M059J (cell line): Measurements from ENCODE around the gene ITGA1. TPM values are rescaled to one million over a fixed set of nuclear protein-coding genes. Genes with fewer than 3 reads are reported as not detected.
"Not testable (repeated sequence)": the region's sequence is repeated elsewhere in the genome, so short reads cannot be mapped to it uniquely, and the experiment has no call there.

Experiments used
- DNase-seq: peaks from one replicate; pipeline ENCODE4 v3.0.0-alpha.2; 2012; ENCODE audit warnings: low read depth
- total RNA-seq: library from RNA; depleted of rRNA; stranded (reverse); fragments of >200 nt; shearing (Covaris generic); gene quantifications from 2 replicates; pipeline ENCODE4 v1.2.3, GENCODE V29; 2014

ITGA1 gene
- total RNA-seq, 1 experiment from 2014 or later = 34.2 TPM

DNA sequence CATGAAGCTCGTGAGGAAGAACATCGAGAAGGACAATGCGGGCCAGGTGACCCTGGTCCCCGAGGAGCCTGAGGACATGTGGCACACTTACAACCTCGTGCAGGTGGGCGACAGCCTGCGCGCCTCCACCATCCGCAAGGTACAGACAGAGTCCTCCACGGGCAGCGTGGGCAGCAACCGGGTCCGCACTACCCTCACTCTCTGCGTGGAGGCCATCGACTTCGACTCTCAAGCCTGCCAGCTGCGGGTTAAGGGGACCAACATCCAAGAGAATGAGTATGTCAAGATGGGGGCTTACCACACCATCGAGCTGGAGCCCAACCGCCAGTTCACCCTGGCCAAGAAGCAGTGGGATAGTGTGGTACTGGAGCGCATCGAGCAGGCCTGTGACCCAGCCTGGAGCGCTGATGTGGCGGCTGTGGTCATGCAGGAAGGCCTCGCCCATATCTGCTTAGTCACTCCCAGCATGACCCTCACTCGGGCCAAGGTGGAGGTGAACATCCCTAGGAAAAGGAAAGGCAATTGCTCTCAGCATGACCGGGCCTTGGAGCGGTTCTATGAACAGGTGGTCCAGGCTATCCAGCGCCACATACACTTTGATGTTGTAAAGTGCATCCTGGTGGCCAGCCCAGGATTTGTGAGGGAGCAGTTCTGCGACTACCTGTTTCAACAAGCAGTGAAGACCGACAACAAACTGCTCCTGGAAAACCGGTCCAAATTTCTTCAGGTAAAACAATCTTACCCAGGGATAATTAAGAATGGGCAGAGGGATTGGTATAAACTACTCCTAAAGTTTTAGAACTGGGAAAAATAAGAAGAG lies 12.9 kb downstream of the ITGA1 start:
- peak; percentile 88 for DNase-seq

DNA sequence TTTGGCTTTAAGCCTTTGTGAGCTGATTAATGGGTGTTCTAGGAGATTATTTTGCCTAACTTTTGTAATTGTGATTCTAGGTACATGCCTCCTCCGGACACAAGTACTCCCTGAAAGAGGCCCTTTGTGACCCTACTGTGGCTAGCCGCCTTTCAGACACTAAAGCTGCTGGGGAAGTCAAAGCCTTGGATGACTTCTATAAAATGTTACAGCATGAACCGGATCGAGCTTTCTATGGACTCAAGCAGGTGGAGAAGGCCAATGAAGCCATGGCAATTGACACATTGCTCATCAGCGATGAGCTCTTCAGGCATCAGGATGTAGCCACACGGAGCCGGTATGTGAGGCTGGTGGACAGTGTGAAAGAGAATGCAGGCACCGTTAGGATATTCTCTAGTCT lies 13.6 kb downstream of the ITGA1 start:
- peak; percentile 45 for DNase-seq

DNA sequence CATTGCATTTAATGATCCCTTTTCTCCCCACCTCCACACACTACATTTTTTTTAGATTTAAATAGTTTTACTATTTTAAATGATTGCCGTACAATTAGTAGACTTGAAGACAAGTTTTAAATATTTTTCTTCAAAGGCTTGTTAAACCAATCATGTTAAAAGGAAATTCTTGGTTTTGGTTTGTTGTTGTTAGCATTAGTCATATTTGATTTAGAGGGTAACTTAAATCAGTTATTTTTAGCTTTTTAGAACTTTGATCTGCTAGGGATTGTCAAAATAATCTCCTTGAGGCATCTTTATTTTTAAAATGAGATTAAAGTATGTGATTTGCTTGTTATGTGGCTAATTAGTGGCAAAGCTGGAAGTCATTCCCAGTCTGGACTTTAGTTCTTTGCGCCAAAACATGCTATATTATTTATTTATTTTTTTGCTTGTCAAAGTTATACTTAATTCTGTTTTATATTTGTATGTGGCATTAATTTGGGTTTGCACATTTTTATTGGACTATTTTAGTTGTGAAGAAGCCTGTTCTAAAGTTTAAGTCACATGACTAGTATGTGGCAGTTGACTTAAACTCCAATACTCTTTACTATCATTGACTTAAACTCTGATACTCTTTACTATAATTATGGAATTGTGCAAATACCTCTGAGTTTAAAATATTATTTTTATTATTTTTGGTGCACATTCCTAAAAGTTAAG lies 14.7 kb downstream of the ITGA1 start:
- peak; percentile 47 for DNase-seq

DNA sequence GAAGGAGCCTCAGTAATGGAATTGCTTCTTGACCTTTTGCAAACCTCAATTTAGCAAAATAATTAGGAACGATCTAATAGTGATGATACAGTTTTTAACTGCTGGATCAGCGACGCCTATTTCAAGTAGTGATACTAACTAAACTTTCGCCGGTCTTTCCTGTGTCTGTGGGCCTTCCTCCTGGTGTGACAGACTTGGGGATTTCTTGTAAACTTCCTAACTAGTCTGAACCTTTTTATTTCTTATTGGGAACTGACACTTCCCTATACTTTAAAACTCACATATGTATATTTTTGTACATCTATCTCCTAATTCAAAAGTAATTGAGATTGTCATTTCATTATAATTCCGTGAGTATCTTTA lies 15.2 kb downstream of the ITGA1 start:
- DNase-seq = no peak

DNA sequence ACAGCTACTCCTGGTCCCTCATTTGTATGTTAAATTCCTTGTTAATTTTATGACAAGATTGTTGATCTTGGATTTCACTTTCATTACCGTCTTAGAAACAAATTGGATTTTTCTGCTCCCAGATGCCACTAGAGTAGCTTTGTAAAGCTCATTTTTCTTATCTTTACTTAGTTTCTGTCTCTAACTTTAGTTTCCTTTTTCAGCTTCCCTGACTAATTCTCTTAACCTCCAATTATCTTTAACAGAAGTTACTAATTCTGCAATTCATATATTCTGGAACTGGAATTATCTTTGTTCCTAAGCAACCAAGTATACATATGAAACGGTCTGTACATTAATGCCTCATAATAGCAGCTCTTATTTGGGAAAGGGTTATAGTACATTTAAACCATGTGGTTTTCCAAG lies 16.7 kb downstream of the ITGA1 start:
- DNase-seq = no peak

DNA sequence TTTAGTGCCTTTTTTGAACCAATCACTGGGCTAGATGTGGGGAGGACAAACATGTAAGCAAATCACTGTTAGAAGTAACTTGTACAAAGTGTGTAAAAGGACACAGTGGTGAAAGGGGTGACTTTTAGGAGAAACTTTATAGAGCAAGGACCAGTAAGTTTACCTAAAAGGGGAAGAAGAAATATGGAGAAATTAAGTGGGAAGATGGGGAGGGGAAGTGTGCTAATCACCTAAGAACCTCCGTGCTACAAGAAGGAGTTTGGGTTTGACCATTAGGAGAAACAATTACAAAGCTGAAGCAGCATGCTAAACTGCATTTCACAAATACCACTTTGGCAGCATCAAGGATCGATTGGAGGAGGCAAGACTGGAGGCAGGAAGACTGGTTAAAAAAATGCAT lies 17.3 kb downstream of the ITGA1 start:
- no peak for DNase-seq

DNA sequence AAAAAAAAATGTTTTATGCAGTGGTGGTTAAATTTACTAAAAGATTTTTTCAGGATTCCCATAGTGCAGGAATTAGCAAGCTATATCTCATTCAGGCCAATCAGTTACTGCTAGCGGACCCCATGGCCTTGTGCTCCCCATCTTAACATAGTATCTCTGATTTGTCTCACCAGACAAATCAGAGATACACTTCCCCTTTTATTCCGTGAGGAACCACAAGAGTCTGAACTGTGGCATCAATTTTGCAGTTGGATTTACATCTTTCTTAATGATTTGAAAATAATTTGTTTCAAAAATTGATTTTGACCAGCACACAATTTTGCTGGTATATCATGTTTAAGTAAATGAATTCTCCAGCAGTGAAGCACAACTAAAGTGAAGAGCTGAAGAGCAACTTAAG lies 17.9 kb downstream of the ITGA1 start:
- DNase-seq = no peak

DNA sequence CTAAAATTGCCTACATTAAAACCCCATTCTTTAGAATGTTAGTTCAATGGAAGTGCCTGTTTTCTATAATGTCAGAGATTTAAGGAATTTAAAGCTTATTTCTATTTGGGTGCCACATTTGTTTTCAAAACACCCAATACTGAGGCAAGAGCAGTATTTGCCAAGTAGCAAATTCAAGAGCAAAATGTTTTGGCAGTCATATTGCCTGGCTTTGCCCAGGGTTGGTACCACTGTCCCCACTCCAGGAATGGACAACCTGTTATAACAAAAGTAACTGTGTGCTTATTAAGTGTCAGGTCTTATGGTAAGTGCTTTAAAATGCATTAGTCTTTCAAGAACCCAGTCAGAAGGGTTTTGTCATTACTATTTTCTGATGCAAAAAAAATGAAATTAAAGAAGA lies 19.3 kb downstream of the ITGA1 start:
- DNase-seq = no peak

DNA sequence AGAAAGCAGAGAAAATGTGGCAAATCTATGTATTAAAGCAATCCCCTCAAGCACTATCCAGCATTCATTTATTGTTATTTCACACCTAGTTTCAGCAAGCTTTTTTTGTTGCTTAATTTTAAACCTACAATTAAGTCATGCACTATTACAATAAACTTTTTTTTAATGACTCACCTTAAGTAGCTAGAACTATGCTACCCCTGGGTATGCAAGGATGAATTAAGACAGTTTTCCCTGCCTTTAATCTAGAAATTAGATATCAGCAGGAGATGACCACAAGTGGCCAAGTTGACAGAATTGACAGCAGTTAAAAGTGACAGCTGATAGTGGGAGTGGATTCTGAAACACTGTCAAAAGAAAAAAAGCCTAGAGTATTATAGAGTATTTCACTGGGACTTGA lies 20.0 kb downstream of the ITGA1 start:
- peak; percentile 24 for DNase-seq

DNA sequence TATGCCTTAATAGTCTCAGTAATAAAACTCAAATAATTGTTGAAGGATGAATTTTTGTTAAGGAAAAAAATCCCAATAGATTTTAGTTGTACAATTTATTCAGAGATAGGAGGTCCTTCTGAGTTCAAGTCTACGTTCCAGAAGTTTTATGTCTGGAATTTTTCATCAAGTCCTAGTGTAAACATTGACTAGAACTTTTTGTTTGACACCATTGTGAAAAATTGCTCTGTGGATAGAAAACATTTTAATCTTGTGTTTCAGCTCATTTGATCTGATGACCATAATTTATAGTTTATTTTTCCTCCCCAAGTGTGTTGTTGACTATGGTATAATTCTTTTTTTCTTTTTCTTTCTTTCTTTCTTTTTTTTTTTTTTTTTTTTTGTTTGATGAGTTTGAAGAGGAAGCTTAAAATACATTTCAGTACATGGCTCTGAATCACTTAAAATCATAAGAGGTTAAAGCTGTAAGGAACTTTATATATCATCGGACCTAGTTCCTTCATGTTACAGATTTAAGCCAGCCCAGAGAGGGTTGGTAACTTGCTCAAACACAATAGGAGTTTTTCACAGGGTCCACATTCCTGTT lies 20.7 kb downstream of the ITGA1 start:
- peak; percentile 36 for DNase-seq

DNA sequence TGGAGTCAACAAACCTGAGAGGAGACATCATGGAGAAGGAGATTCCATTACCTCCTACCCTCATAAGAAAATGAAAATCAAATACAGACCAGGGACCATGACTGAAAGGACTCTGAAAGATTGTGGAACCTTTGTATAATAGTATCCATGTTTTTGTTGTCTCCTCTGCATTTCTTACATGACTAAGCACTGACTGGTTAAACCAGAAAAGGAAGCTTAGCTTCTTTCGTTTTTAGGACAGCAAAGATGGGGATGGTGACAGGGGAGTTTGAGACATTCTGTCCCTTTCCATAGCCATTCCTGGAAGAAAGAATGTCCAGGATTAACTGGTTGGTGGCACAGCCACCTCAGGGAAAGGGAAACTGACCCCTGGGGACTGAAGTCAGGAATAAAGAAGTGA lies 22.2 kb downstream of the ITGA1 start:
- peak; percentile 73 for DNase-seq

DNA sequence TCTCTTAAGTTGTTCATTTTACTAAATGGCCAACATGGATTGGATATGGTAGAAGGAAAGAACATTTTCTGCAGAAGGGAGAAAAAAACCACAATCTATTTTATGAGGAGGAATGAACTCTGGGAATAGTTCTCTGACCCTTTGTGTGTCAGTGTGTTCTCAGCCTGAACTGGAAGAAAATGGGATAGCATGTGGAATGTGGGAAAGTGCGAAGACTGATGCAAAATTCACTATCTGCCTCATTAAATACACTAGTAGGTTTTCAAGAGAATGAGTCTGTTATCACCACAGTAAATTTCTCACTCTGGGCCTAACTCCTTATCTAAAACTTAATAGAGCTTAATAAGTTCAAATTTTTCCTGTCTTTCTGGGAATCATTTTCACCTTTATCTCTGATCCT lies 22.7 kb downstream of the ITGA1 start:
- DNase-seq = peak; percentile 39

DNA sequence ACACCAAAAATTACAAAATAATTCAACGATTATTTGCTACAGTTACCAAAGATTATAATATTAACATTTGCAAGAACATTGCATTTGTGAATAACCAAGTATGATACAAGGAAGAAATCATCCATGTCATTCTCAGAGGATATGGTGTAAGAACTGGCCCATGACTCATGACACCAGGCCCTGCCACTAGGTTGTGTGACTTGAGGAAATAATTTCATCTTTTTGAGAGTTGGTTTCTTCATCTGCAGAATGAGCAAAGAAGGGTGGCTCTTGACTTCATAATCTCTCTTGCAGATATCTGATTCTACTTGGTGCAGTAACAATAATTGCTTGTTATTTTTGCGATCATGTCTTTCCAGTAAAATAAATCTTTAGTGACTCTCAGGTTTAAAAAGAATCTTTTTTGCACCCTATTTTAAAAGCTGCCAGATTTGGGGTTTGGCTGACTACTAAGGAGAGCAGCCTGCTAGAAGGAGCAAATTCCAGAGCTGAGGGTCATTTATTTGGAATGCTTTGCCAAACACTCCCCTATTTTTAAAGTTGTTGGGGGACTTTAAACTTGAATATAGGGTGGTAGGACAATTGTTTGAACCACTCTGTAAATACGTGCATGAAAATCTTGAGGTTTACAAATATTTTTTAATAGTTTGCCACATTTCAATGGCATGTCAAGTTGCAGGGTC lies 23.5 kb downstream of the ITGA1 start:
- peak; percentile 71 for DNase-seq

DNA sequence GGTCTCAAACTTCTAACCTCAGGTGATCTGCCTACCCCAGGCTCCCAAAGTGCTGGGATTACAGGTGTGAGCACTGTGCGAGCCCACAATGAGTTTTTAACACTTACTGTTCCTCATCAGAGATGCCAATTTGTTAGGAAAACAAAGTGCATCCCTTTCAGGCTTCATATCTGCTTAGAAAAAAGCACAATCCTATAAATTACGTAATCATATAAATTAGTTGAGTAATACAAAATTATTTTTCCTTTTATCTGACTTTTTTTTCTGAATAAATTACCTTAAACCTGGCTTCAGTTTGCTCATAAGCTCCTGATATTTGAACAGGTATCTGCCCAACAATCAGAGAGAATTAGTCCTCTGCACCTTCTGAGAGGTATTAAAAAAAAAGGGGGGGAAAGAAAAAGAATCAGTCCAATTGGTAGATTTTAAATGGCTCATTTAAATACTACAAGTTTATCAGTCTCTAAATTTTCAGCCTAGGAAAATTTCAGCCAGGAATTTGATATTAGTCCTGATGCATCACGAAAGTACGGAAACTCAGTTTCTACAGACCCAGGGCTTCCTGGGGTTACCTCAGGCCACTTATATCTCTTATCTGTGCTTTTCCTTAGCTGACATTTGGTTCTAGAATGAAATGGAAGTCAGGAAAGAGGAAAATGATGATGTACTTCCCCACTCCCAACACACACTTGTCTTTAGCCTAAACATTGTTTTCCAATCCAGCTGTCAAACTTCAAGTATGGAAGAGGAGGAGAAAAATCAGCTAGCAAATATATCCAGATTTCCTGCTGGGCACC lies 26.8 kb downstream of the ITGA1 start:
- DNase-seq = no peak

DNA sequence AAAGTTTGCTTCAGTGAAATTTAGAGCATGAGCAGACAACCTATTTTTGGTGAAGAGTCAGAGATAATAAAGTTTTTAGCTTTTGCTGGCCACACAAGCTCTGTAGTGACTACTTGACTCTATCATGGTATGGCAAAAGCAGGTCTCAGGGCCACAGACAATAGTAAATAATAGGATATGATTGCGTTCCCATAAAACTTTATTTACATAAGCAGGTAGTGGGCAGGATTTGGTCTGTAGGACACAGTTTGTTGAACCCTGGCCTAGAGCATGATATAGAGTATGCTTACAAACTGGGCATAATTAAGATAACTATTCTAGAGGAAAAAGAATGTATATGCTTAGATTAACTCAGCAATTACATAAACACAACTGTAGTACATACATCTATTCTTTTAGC lies 30.1 kb downstream of the ITGA1 start:
- no peak for DNase-seq

DNA sequence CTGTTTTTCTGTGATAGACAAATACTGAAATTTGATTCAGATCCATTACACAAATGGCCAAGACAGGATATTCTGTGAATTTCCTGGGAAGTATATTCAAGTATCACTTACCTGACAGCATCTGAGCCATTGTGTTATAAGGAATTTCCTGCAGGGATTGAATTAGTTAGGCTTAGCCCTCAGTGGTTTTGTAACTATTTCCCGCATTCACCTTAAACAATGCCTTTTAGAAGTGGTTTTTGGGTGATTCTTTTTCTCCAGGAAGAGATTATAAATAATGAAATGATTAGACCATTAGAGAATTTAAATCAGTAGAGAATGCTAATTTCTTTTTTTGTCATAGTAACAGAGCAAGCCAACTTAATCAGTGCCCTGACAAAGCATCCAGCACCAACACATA lies 30.6 kb downstream of the ITGA1 start:
- DNase-seq = no peak

DNA sequence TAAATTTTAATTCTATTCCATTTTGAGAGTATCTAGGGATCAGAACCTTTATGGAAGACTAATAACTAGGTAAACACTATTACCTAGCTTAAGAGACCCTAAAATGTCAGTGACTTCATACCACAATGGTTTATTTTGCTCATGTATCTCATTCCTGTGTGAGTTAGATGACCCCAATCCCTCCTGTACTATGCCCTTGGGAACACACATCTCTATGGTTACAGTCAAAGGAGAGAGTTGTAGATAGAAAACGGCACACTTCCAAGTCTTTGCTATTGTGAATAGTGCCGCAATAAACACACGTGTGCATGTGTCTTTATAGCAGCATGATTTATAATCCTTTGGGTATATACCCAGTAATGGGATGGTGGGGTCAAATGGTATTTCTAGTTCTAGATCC lies 31.1 kb downstream of the ITGA1 start:
- not testable (repeated sequence) for DNase-seq

DNA sequence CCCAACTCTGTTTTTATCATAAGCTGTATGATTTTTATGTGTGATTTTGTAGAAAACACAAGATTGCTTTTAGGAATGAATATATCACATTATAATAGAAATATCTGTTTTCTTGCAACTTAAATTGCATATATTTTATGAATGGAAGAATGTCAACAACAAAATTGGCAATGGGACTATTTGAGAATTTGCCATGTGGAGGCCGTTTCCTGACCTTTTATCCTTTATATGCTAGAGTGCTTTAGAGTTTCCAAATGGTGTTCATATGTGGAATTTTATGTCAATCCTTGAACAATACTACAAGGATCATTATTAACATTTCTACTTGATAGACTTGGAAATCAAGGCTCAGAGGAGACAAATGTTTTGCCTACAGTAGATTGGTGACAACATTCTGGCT lies 34.2 kb downstream of the ITGA1 start:
- no peak for DNase-seq

DNA sequence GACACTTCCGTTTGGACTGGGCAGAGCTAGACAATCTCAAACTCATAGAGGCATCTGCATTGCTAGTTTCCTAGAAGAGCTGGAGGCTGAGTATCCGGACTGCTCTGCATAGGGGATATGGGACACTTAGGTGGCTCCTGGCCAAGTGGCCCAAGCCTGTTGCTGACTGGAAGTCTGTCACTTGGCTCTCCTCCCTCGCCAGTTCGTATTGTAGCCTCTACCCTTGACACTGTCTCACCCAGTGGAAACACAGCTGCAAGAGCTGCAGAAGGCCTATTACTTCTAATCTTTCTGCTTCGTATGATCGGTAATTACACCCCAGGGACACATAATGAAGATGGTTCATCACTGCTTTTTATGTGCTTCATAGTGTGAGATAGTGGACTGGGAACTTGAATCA lies 34.7 kb downstream of the ITGA1 start:
- DNase-seq = no peak

DNA sequence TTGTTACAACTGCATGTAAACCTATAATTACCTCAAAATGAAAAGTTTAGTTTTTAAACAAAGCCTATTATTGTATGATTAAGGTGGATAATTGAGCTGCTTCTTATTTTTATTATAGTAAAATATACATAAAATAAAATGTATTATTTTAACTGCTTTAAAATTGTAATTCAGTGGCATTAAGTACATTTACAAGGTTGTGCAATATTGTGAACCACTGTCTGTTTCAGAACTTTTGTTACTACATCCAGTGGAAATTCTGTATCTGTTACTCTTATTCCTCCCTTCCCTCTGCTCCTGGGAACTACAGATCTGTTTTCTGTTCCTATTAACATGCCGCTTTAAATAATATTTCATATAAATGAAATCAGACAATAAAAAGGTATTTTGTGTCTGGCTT lies 37.1 kb downstream of the ITGA1 start:
- no peak for DNase-seq

DNA sequence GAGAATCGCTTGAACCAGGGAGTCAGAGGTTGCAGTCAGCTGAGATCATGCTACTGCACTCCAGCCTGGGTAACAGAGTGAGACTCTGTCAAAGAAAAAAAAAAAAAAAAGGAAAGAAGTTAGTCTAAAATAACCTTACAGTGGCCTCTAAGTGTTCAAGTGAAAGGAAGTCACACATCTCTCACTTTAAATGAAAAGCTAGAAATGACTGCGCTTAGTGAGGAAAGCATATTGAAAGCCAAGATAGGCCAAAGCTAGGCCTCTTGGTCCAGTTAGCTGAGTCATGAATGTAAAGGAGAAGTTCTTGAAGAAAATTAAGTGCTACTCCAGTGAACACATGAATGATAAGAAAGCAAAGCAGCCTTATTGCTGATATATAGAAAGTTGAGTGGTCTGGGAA lies 38.1 kb downstream of the ITGA1 start:
- no peak for DNase-seq

DNA sequence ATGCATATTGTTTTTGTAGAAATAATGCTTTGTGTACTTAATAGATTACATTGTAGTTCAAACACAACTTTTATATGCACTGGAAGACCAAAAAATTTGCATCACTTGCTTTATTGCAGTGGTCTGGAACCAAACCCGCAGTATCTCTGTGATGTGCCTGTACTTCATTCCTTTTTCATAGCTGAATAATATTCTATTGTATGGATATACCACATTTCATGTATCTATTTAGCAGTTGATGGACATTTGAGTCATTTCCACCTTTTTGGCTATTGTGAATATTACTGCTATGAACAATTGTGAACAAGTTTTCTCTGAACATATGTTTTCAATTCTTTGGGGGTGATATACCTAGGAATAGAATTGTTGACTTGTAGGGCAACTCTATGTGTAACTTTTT lies 40.1 kb downstream of the ITGA1 start:
- no peak for DNase-seq
